Sigmoid colon (tissue), 7 donors: ENCODE results near the gene ALDH1L2. TPM values are rescaled to one million over a fixed set of nuclear protein-coding genes. Genes with fewer than 3 reads are reported as not detected.
"Not testable (repeated sequence)": the region's sequence is repeated elsewhere in the genome, so short reads cannot be mapped to it uniquely, and the experiment has no call there.

Experiments
- DNase-seq: peaks from one replicate; pipeline ENCODE4 v3.0.0-alpha.2; 2019
- H3K27ac ChIP-seq, 4 donors: fragments of 200-600 bp; sonication (generic); one replicate each; pipeline ENCODE4 v1.5.1; 2016 to 2019; ENCODE audit warnings: mild to moderate bottlenecking in 1 of 4
- H3K27me3 ChIP-seq, 3 donors: fragments of 200-600 bp; sonication (generic); one replicate each; pipeline ENCODE4 v1.5.1; 2019; ENCODE audit warnings: mild to moderate bottlenecking in 1 of 3
- H3K36me3 ChIP-seq, 4 donors: fragments of 200-600 bp; sonication (generic); one replicate each; pipeline ENCODE4 v1.5.1; 2016 to 2019
- H3K4me1 ChIP-seq, 4 donors: fragments of 200-600 bp; sonication (generic); one replicate each; pipeline ENCODE4 v1.5.1; 2017 to 2019
- H3K4me3 ChIP-seq, 4 donors: fragments of 200-600 bp; sonication (generic); one replicate each; pipeline ENCODE4 v1.5.1; 2017 to 2019; ENCODE audit warnings: mild to moderate bottlenecking in 2 of 4, moderate library complexity in 1 of 4
- H3K9me3 ChIP-seq, 4 donors: fragments of 200-600 bp in 3 of 4; sonication (generic) in 3 of 4; one replicate each; pipeline versions ENCODE4 v1.5.1 to v1.6.1; 2013 to 2019
- EP300 ChIP-seq, 4 donors: sonication (generic); formaldehyde crosslinking; IDR thresholded peaks; one replicate each; pipeline ENCODE4 v1.6.1; 2017; ENCODE audit warnings: antibody characterized with exemption in 4 of 4
- POLR2A ChIP-seq, 2 donors: fragments of 450-650 bp; IDR thresholded peaks; one replicate each; pipeline ENCODE4 v1.6.1; 2016; ENCODE audit warnings: antibody characterized with exemption in 2 of 2, mild to moderate bottlenecking in 2 of 2, moderate library complexity in 2 of 2
- POLR2AphosphoS5 ChIP-seq, 4 donors: sonication (generic); formaldehyde crosslinking; IDR thresholded peaks; one replicate each; pipeline ENCODE4 v1.6.1; 2017; ENCODE audit warnings: antibody characterized with exemption in 4 of 4
- WGBS, 2 donors: extraction: QIAGEN DNeasy Blood & Tissue Kit; methylation state at CpG; one replicate each; pipeline ENCODE4 v1.1.7; 2013; 5-methylcytosine and 5-hydroxymethylcytosine counted together
- intact Hi-C: fragments of 100-400 bp; cut with DNase I; formaldehyde crosslinking; loops from one replicate; pipeline ENCODE4 v1.15.1; 2023
- polyA plus RNA-seq, 3 donors: library from polyadenylated mRNA; stranded (reverse); fragments of 200-250 nt; gene quantifications; one replicate each; pipeline ENCODE4 v1.2.3, GENCODE V29; 2013
- total RNA-seq, 4 donors: library from RNA; depleted of rRNA; stranded (reverse); fragments of >200 nt; gene quantifications; one replicate each; pipeline ENCODE4 v1.1.0, GENCODE V29; 2016
- TF ChIP-seq, protein P1 (sequence below), 4 experiments: fragments of 450-650 bp in 3 of 4; fragments of 200-600 bp in 1 of 4; IDR thresholded peaks; one replicate each; pipeline ENCODE4 v1.5.1; 2016 to 2019; ENCODE audit warnings: antibody characterized with exemption in 4 of 4, mild to moderate bottlenecking in 3 of 4, moderate library complexity in 2 of 4
- donor health status: healthy with polysubstance abuse.
- donor health status: Bipolar disorder and iron deficiency.
- donor health status: healthy.

The ALDH1L2 gene
- total and polyA plus RNA-seq, 7 donors: 0.23 to 13.0 (median 3.1) TPM

DNA sequence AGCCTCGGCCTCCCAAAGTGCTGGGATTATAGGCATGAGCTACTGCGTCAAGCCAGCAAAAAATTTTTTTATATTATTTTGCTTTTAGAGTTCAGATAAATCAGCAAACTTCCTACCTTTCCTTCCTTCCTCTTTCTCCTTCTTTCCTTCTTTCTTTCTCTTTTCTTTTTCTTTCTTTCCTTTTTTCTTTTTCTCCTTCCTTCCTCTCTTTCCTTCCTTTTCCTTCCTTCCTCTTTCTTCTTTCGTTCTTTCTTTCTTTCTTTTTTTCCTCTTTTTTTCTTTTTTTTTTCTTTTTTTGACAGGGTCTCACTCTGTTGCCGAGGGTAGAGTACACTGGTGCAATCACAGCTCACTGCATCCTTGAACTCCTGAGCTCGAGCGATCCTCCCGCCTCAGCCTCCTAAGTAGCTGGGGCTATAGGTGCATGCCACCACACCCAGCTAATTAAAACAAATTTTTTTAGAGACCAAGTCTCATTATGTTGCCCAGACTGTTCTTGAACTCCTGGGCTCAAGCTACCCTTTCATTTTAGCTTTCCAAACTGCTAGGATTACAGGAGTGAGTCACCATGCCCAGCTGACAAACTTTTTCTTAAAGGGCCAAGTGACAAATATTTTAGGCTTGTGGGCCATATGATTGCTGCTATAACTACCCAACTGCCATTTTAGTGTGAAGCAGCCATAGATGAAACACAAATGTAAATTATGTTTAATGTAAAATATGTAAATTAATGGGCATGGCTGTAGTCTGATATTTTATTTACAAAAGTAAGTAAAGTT, 16.1 kb upstream of the ALDH1L2 start:
- TF ChIP-seq, protein P1, sequence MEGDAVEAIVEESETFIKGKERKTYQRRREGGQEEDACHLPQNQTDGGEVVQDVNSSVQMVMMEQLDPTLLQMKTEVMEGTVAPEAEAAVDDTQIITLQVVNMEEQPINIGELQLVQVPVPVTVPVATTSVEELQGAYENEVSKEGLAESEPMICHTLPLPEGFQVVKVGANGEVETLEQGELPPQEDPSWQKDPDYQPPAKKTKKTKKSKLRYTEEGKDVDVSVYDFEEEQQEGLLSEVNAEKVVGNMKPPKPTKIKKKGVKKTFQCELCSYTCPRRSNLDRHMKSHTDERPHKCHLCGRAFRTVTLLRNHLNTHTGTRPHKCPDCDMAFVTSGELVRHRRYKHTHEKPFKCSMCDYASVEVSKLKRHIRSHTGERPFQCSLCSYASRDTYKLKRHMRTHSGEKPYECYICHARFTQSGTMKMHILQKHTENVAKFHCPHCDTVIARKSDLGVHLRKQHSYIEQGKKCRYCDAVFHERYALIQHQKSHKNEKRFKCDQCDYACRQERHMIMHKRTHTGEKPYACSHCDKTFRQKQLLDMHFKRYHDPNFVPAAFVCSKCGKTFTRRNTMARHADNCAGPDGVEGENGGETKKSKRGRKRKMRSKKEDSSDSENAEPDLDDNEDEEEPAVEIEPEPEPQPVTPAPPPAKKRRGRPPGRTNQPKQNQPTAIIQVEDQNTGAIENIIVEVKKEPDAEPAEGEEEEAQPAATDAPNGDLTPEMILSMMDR (IDR thresholded peaks at IDR 0.05): no peak
- no peak for TF ChIP-seq POLR2A (IDR thresholded peaks at IDR 0.05)
- TF ChIP-seq EP300 (IDR thresholded peaks at IDR 0.05): no peak
- no peak for DNase-seq
- Histone ChIP-seq H3K27ac (no peak overlapping the region), H3K9me3 (no peaks in the 10 kb centered on the region), H3K4me3 (no peak overlapping the region), H3K4me1 (no peaks in the 10 kb centered on the region), H3K36me3 (no peaks in the 10 kb centered on the region), H3K27me3 (no peaks in the 10 kb centered on the region)
- WGBS, 2 donors: 78 to 84% methylated on average over 7 of the region's 7 CpGs
- intact Hi-C loops: no loop called here

DNA sequence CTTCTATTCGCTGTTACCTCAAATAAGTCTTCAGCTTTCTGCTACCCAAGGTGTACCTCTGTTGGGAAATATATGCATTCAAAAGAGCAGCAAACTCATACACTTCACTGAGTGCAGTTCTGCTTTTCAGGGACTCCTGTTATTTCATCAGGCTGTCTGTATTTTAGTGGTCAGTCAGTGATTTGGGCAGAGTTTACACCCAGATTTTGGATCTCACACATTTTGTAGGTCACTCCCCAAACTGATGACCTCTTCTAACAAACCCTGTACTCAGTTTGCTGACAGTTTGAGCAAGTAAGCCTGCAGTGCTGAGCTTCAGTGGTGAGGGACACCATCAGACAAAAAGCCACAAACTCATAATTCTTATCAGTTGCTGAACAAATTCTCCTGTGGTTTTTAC, 15.1 kb upstream of the ALDH1L2 start:
- Histone ChIP-seq H3K4me3 (no peak overlapping the region), H3K4me1 (no peaks in the 10 kb centered on the region), H3K36me3 (no peaks in the 10 kb centered on the region), H3K9me3 (no peaks in the 10 kb centered on the region), H3K27me3 (no peaks in the 10 kb centered on the region), H3K27ac (no peak overlapping the region)
- WGBS, 2 donors: 92 to 93% methylated on average over 1 of the region's 1 CpG
- DNase-seq: no peak
- intact Hi-C loops: no loop called here
- TF ChIP-seq EP300 (IDR thresholded peaks at IDR 0.05): no peak
- TF ChIP-seq POLR2AphosphoS5 (IDR thresholded peaks at IDR 0.05): no peak
- no peak for TF ChIP-seq POLR2A (IDR thresholded peaks at IDR 0.05)
- TF ChIP-seq, protein P1 (IDR thresholded peaks at IDR 0.05): no peak

DNA sequence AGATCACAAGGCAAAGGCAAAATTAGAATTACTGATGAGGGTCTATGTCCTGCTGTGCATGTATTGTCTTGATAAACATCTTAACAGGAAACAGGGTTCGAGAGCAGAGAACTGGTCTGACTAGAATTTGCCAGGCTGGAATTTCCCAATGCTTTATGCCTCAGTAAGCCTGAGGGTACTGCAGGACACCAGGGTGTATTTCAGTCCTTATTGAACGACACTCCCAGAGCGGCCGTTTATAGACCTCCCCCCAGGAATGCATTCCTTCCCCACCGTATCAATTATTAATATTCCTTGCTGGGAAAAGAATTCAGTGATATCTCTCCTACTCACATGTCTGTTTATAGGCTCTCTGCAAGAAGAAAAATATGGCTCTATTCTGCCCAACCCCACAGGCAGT, 11.1 kb upstream of the ALDH1L2 start:
- H3K4me3 ChIP-seq, H3K36me3 ChIP-seq, DNase-seq, H3K9me3 ChIP-seq, H3K27ac ChIP-seq, intact Hi-C loops, H3K27me3 ChIP-seq, H3K4me1 ChIP-seq: not testable (repeated sequence)
- 92 to 96% methylated on average over 5 of the region's 5 CpGs for WGBS, 2 donors

DNA sequence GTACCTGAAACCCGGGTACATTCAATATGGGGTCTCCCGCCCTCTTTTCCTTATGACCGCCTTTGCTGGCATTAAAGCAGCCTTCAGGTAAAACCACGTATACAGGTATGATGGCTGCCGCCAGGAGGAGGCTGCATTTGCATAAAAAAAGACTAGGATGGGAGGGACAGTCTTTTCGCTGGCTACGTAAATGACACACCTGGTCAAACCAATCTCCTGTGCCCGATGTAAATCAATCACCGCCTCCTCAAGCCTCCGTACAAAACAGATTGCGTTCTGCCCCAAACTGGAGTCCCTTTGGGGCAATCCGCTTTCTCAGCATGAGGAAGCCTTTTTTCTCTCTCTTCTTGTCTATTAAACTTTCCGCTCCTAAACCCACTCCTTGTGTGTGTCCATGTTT, 8.1 kb upstream of the ALDH1L2 start:
- no peaks in the 10 kb centered on the region for H3K9me3 ChIP-seq
- no peaks in the 10 kb centered on the region for H3K4me1 ChIP-seq
- no peak overlapping the region for H3K4me3 ChIP-seq
- 40 to 54% methylated on average over 13 of the region's 13 CpGs for WGBS, 2 donors
- H3K27ac ChIP-seq: no peak overlapping the region
- no peaks in the 10 kb centered on the region for H3K36me3 ChIP-seq
- DNase-seq: no peak
- no peaks in the 10 kb centered on the region for H3K27me3 ChIP-seq
- TF ChIP-seq POLR2A (IDR thresholded peaks at IDR 0.05) (no peak), EP300 (IDR thresholded peaks at IDR 0.05) (no peak), POLR2AphosphoS5 (IDR thresholded peaks at IDR 0.05) (no peak)
- TF ChIP-seq, protein P1 (IDR thresholded peaks at IDR 0.05): no peak
- intact Hi-C loops: no loop called here

DNA sequence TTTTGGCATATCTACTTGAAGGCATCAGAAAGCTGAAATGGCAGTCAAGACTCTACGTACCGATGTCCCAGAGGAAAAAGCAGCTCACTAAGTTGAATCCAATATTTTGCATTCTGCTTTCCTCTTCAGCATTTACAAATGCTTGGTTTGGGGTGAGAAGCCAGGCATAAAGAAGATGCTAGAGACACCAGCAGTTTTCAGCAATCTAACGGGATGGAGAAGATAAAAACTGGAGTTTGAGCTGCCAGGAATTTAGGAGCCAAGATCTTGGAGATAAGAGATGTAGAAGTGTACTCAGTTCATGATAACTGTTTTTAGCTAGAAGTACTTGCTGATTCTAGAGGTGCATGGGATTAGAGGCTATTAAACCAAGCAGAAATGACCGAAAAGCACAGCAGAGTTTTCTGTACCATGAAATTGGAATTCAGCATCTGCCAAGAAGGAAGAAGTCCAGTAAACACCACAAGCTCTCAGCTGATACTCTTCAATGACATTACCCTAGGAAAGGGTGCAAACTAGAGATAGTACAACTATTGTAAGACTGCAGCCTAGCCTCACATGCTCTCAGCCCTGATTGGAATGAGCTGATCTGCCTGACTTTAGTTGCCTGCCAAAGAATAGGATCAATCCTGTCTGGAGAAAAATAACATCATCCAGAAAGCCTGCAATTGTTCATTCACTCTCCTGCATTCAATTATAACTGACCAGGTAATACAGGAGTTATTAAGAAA, 7.4 kb upstream of the ALDH1L2 start:
- Histone ChIP-seq H3K9me3 (no peaks in the 10 kb centered on the region), H3K27me3 (no peaks in the 10 kb centered on the region), H3K27ac (no peak overlapping the region), H3K4me1 (no peaks in the 10 kb centered on the region), H3K36me3 (no peaks in the 10 kb centered on the region), H3K4me3 (no peak overlapping the region)
- intact Hi-C loops: no loop called here
- TF ChIP-seq POLR2A (IDR thresholded peaks at IDR 0.05) (no peak), EP300 (IDR thresholded peaks at IDR 0.05) (no peak), POLR2AphosphoS5 (IDR thresholded peaks at IDR 0.05) (no peak)
- TF ChIP-seq, protein P1 (IDR thresholded peaks at IDR 0.05): no peak
- 50 to 75% methylated on average over 4 of the region's 4 CpGs for WGBS, 2 donors
- no peak for DNase-seq
